GM18951 (cell line): ENCODE data around the gene GPR162.
"Not testable (repeated sequence)": the region's sequence is repeated elsewhere in the genome, so short reads cannot be mapped to it uniquely, and the experiment has no call there.

Source experiments
- POLR2A ChIP-seq: IDR thresholded peaks from 4 replicates; pipeline ENCODE4 v1.6.1; 2011; ENCODE audit warnings: mild to moderate bottlenecking; ENCODE audit not compliant: insufficient read length, insufficient read depth; ENCODE audit errors: extremely low read depth
- in situ Hi-C: fragments of 300-500 bp; cut with MboI; formaldehyde crosslinking; loops from one replicate; pipeline ENCODE4 v1.12.0; 2022; ENCODE audit warnings: low sequenced_read_pairs, mixed read lengths, inconsistent platforms; ENCODE audit not compliant: unreplicated experiment

The GPR162 gene

DNA sequence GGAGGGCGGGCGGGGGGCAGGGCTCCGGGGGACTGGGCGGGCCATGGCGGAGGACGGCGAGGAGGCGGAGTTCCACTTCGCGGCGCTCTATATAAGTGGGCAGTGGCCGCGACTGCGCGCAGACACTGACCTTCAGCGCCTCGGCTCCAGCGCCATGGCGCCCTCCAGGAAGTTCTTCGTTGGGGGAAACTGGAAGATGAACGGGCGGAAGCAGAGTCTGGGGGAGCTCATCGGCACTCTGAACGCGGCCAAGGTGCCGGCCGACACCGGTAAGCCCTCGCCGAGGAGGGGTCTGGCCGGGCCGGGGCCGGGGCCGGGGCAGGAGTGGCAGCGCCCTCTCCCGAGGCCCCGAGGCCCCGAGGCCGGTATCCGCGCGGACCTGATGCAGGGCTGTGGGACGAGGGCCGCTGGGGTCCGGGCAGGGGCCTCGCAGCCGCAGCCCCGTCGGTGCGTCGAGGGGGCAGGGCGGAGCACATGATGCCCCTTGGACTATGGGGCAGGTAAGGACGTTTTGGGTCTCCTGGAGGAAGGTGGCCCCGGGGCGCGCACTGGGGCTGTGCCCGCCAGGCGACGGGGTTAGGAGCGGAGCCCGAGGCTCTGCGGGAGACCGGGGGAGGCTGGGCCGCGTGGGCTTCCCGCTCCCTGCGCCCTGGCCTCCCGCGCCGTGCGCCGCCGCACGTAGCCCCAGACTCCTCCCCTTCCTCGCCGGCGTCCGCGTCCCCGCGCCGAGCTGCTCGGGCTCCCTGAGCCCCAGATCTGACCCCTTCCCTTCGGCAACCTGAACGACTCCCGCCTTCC lies 46.0 kb downstream of the GPR162 start, which contains the start of gene TPI1:
TPI1 (plus strand) TSS at position 119 of the 798 bp plus-strand sequence; CDS start at position 155, 36 bp downstream.
- in situ Hi-C loops = no loop called here

GRCh38 chr12:6868211-6869048 lies 46.8 kb downstream of the GPR162 start:
- no peak for TF ChIP-seq POLR2A
- in situ Hi-C loops = no loop called here

More for the DNA sequence above, 46.0 kb downstream of the GPR162 start, which contains the start of gene TPI1:
- peak; percentile 99 for TF ChIP-seq POLR2A

GRCh38 chr12:6869049-6870021 lies 47.7 kb downstream of the GPR162 start:
- TF ChIP-seq POLR2A = no peak
- in situ Hi-C loops = no loop called here

GRCh38 chr12:6870304-6870703 lies 48.7 kb downstream of the GPR162 start:
- in situ Hi-C loops = not testable (repeated sequence)

DNA sequence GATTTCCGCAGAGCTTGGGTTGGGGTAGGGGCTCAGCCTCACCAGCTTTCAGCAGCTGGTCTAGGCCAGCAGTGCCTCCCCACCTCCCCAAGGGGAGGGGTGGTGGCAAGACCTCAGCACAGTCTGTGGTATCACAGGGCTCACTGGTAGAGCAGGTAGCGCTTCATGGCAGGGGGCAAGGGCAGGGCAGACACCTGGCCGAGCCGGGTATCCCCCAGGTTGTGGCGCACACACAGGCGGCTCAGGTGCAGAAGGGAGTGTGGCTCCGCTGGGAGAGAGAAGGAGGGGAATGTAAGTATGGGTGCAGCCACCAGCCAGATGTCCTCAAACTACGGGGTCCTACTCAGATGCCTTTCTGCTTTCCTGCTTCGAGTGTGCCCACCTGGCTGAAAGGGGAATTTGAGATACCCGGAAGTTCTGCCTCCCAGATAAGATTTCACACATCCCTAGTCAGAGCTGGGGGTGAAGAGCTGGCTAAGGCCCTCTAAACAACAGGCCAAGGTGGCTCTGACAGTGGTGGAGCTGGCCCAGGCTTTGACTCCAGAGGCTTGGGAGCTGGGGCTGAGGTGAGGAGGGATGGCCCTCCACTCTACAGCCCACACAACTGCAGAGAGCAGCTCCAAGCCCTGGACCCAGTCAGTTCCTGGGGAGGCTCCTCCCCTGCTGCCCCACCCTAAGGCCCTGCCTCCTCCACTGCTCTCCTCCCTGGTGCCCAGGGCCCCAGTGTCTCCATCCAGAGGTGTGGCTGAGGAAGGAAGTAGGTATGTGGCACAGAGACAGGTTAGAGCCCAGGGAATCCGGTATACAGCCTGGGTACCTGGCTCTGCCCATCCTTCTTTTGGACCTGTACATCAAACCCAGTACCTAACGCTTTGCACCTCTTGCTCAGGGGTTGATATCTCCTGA lies 49.7 kb downstream of the GPR162 start:
- TF ChIP-seq POLR2A = peak; percentile 28
- in situ Hi-C loops = no loop called here

DNA sequence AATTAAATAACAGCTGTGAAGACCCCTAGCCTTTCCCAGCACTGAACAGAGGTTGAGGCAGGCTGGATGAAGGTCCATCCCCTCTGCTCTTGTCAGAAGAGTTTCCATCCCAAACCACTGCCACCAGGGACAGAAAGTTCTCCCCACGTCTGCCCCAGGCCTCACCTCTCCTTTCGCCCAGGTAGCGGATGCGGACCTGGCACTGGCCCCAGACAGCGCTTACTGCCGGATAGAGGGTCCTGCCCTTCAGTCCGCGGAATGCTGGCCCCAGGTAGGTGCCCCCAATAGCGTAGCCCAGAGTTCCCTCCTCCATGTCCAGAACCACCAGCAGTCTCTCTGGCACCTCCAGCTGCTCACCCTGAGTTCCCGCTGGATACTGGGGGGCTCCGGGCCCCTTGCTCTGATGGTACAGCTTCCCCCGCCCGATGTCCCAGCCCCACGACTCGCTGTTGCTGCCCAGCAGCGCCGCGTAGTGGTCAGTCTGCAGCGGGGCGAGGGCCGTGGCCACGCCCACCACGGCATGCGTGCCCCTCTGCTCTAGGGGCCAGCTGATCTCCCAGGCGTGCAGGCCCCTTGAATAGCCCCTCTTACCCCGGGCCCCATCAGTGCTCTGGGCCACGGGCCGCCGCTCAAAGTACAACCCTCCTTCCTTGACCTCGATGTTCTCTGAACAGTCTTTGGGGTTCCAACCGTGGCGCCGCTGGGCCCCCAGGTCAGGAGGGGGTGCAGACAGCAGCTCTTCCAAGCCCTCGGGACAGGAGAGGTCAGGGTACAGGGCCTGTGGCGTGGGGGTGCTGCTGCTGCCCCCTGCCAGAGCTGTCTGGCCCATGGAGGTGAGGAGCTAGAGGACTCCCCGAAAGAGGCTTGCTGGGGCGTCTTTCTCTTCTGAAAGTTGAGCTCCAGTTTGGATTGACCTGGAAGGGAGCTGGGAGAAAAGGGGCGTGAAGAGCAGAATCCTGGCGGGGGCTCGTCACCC lies 50.7 kb downstream of the GPR162 start:
- TF ChIP-seq POLR2A = peak; percentile 49
- in situ Hi-C loops = no loop called here

GRCh38 chr12:6873094-6874014 lies 51.7 kb downstream of the GPR162 start, which contains the start of gene SPSB2:
SPSB2 (minus strand) TSS chr12:6873303; CDS start chr12:6872901, 402 bp downstream.
- in situ Hi-C loops = no loop called here
- TF ChIP-seq POLR2A = peak; percentile 78

DNA sequence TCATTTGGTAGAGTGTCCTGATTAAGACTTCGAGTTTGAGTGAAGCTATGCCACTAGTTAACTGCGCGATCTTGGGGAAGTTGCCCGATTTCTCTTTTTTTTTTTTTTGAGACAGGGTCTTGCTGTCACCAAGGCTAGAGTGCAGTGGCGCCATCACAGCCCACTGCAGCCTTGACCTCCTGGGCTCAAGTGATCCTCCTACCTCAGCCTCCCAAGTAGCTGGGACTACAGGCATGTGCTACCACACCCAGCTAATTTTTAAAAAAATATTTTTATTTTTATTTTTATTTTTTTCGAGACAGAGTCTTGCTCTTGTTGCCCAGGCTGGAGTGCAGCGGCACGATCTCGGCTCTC lies 52.4 kb downstream of the GPR162 start:
- in situ Hi-C loops = not testable (repeated sequence)
